ENCODE measurements around the gene SCNN1B.
"Not testable (repeated sequence)": the region's sequence is repeated elsewhere in the genome, so short reads cannot be mapped to it uniquely, and the experiment has no call there.

SCNN1B gene

GRCh38 chr16:23384878-23385277, 82.8 kb downstream of the SCNN1B start:
- FAIRE-seq: no peak

- no peak for FAIRE-seq
Observed at GRCh38 chr16:23385441-23385840, 83.3 kb downstream of the SCNN1B start.

- FAIRE-seq: no peak
Observed at GRCh38 chr16:23387666-23388065, 85.6 kb downstream of the SCNN1B start.

GRCh38 chr16:23388786-23389185, 86.7 kb downstream of the SCNN1B start:
- FAIRE-seq: no peak

- no peak for FAIRE-seq
Observed at GRCh38 chr16:23389201-23389600, 87.1 kb downstream of the SCNN1B start.

- not testable (repeated sequence) for FAIRE-seq
Observed at GRCh38 chr16:23389936-23390335, 87.8 kb downstream of the SCNN1B start.

- no peak for FAIRE-seq
Observed at GRCh38 chr16:23391381-23392222, 89.5 kb downstream of the SCNN1B start.

GRCh38 chr16:23392223-23392600, 90.1 kb downstream of the SCNN1B start:
- no peak for FAIRE-seq

- FAIRE-seq: no peak
Observed at GRCh38 chr16:23394141-23394831, 92.2 kb downstream of the SCNN1B start.

- no peak for FAIRE-seq
Observed at GRCh38 chr16:23395732-23396131, 93.6 kb downstream of the SCNN1B start.

- FAIRE-seq: no peak
Observed at GRCh38 chr16:23397464-23397863, 95.4 kb downstream of the SCNN1B start.

GRCh38 chr16:23398987-23399805, 97.1 kb downstream of the SCNN1B start:
- FAIRE-seq: no peak

- not testable (repeated sequence) for FAIRE-seq
Observed at GRCh38 chr16:23400447-23400846, 98.3 kb downstream of the SCNN1B start.

- no peak for FAIRE-seq
Observed at GRCh38 chr16:23401139-23401538, 99.0 kb downstream of the SCNN1B start.

GRCh38 chr16:23402100-23402499, 100.0 kb downstream of the SCNN1B start:
- FAIRE-seq: no peak

GRCh38 chr16:23403547-23403946, 101.4 kb downstream of the SCNN1B start:
- FAIRE-seq: no peak

- FAIRE-seq: no peak
Observed at GRCh38 chr16:23406024-23406423, 103.9 kb downstream of the SCNN1B start.

- no peak for FAIRE-seq
Observed at GRCh38 chr16:23406546-23407240, 104.6 kb downstream of the SCNN1B start.

GRCh38 chr16:23407436-23408127, 105.5 kb downstream of the SCNN1B start:
- no peak for FAIRE-seq

GRCh38 chr16:23408242-23408822, 106.2 kb downstream of the SCNN1B start:
- no peak for FAIRE-seq

- FAIRE-seq: no peak
Observed at GRCh38 chr16:23408823-23409298, 106.8 kb downstream of the SCNN1B start.

GRCh38 chr16:23409522-23409921, 107.4 kb downstream of the SCNN1B start:
- FAIRE-seq: no peak
